ENCODE data around the gene MAMSTR. TPM values are rescaled to one million over a fixed set of nuclear protein-coding genes. Genes with fewer than 3 reads are reported as not detected.
"Not testable (repeated sequence)": the region's sequence is repeated elsewhere in the genome, so short reads cannot be mapped to it uniquely, and the experiment has no call there.

The MAMSTR gene
- polyA plus RNA-seq (ENCODE audit: insufficient read length) = 146 TPM

- DNase-seq (ENCODE audit: low read depth) = no peak
Measured at GRCh38 chr19:48719263-48720171, at the start of gene MAMSTR. TSS of gene MAMSTR (minus strand) at chr19:48719725. CDS start at chr19:48719031, 694 bp downstream.

- no peak for DNase-seq (ENCODE audit: low read depth)
Measured at GRCh38 chr19:48768994-48769713, 49.6 kb upstream of the MAMSTR start.

- DNase-seq (ENCODE audit: low read depth) = not testable (repeated sequence)
Measured at GRCh38 chr19:48768171-48768753, 48.7 kb upstream of the MAMSTR start.

GRCh38 chr19:48765816-48766215, 46.3 kb upstream of the MAMSTR start:
- not testable (repeated sequence) for DNase-seq (ENCODE audit: low read depth)

- no peak for DNase-seq (ENCODE audit: low read depth)
Measured at GRCh38 chr19:48760504-48761205, 41.1 kb upstream of the MAMSTR start.

GRCh38 chr19:48757741-48758144, 38.2 kb upstream of the MAMSTR start:
- no peak for DNase-seq (ENCODE audit: low read depth)

- DNase-seq (ENCODE audit: low read depth) = no peak
Measured at GRCh38 chr19:48757089-48757675, 37.7 kb upstream of the MAMSTR start.

- no peak for DNase-seq (ENCODE audit: low read depth)
Measured at GRCh38 chr19:48756686-48757085, 37.2 kb upstream of the MAMSTR start.

GRCh38 chr19:48756212-48756611, 36.7 kb upstream of the MAMSTR start:
- no peak for DNase-seq (ENCODE audit: low read depth)

GRCh38 chr19:48755787-48756186, 36.3 kb upstream of the MAMSTR start:
- no peak for DNase-seq (ENCODE audit: low read depth)

GRCh38 chr19:48755084-48755641, 35.6 kb upstream of the MAMSTR start, which contains the start of gene FGF21:
TSS of gene FGF21 (plus strand) at chr19:48755524. CDS start at chr19:48756237, 713 bp downstream.
- DNase-seq (ENCODE audit: low read depth) = no peak

GRCh38 chr19:48752496-48753365, 33.2 kb upstream of the MAMSTR start, which contains the start of gene FUT1:
TSS of gene FUT1 (minus strand) at chr19:48752641. CDS start at chr19:48751281, 1,360 bp downstream.
- no peak for DNase-seq (ENCODE audit: low read depth)

- DNase-seq (ENCODE audit: low read depth) = no peak
Measured at GRCh38 chr19:48751845-48752495, 32.4 kb upstream of the MAMSTR start.

GRCh38 chr19:48750771-48751504, 31.4 kb upstream of the MAMSTR start:
- DNase-seq (ENCODE audit: low read depth) = no peak

- no peak for DNase-seq (ENCODE audit: low read depth)
Measured at GRCh38 chr19:48750351-48750750, 30.8 kb upstream of the MAMSTR start.

- no peak for DNase-seq (ENCODE audit: low read depth)
Measured at GRCh38 chr19:48749571-48750198, 30.2 kb upstream of the MAMSTR start.

- peak; percentile 43 for DNase-seq (ENCODE audit: low read depth)
Measured at GRCh38 chr19:48746738-48747575, 27.4 kb upstream of the MAMSTR start, which contains the start of gene IZUMO1. TSS of gene IZUMO1 (minus strand) at chr19:48746909. CDS start at chr19:48745859, 1,050 bp downstream.
